DND-41 (cell line): Measurements from ENCODE around the gene FAM168B.

ENCODE experiments used
- ATAC-seq: fragments of 200-7000 bp; cut with Tn5 transposase; 3 replicates; pipeline ENCODE4 v1.9.1; 2021; ENCODE audit warnings: low read depth; ENCODE audit not compliant: insufficient read depth
- DNase-seq: peaks from one replicate; pipeline ENCODE4 v3.0.0-alpha.2; 2020
- H2AFZ ChIP-seq: 2 replicates; pipeline ENCODE4 v1.6.0; 2012; ENCODE audit warnings: low read depth, low read length
- H3K27ac ChIP-seq: 2 replicates; pipeline ENCODE4 v1.5.1; 2012; ENCODE audit warnings: low read length, inconsistent platforms
- H3K27me3 ChIP-seq: fragments of 200-600 bp; sonication (generic); 2 replicates; pipeline ENCODE4 v1.6.0; 2012; ENCODE audit warnings: low read length, mild to moderate bottlenecking, inconsistent platforms; ENCODE audit not compliant: insufficient read depth, poor library complexity
- H3K36me3 ChIP-seq: 2 replicates; pipeline ENCODE4 v1.5.1; 2012; ENCODE audit warnings: low read length, inconsistent platforms; ENCODE audit not compliant: insufficient read depth
- H3K4me1 ChIP-seq: 2 replicates; pipeline ENCODE4 v1.5.1; 2012; ENCODE audit warnings: mild to moderate bottlenecking, low read length; ENCODE audit not compliant: insufficient read depth
- H3K4me2 ChIP-seq: 2 replicates; pipeline ENCODE4 v1.6.0; 2012; ENCODE audit warnings: mild to moderate bottlenecking, moderate library complexity, low read length, inconsistent platforms; ENCODE audit not compliant: insufficient read depth
- H3K4me3 ChIP-seq, 2 experiments: fragments of 200-600 bp in 1 of 2; shearing (Covaris generic) in 1 of 2; 2 replicates each; pipeline ENCODE4 v1.5.1; 2012 to 2016; ENCODE audit warnings: inconsistent platforms in 2 of 2, low read length in 2 of 2, mild to moderate bottlenecking in 2 of 2, low read depth in 1 of 2, moderate library complexity in 1 of 2
- H3K79me2 ChIP-seq: 2 replicates; pipeline ENCODE4 v1.6.0; 2012; ENCODE audit warnings: low read length, inconsistent platforms; ENCODE audit not compliant: insufficient read depth
- H3K9ac ChIP-seq: 2 replicates; pipeline ENCODE4 v1.6.0; 2012; ENCODE audit warnings: low read depth, mild to moderate bottlenecking, inconsistent platforms, low read length, moderate library complexity
- H3K9me3 ChIP-seq: 2 replicates; pipeline ENCODE4 v1.5.1; 2012; ENCODE audit warnings: low read length, moderate library complexity, mild to moderate bottlenecking, inconsistent platforms; ENCODE audit not compliant: insufficient read depth, severe bottlenecking
- H4K20me1 ChIP-seq: 2 replicates; pipeline ENCODE4 v1.6.0; 2012; ENCODE audit warnings: low read length; ENCODE audit not compliant: insufficient read depth
- CTCF ChIP-seq: IDR thresholded peaks from 2 replicates; pipeline ENCODE4 v1.5.1; 2012; ENCODE audit warnings: borderline replicate concordance, low read length, moderate library complexity, mild to moderate bottlenecking; ENCODE audit not compliant: poor library complexity, severe bottlenecking; ENCODE audit errors: extremely low read depth
- EZH2 ChIP-seq: IDR thresholded peaks from 3 replicates; pipeline ENCODE4 v1.6.1; 2012; ENCODE audit warnings: borderline replicate concordance, low read depth, mild to moderate bottlenecking, moderate library complexity, low read length, inconsistent platforms; ENCODE audit not compliant: severe bottlenecking

Gene FAM168B

DNA sequence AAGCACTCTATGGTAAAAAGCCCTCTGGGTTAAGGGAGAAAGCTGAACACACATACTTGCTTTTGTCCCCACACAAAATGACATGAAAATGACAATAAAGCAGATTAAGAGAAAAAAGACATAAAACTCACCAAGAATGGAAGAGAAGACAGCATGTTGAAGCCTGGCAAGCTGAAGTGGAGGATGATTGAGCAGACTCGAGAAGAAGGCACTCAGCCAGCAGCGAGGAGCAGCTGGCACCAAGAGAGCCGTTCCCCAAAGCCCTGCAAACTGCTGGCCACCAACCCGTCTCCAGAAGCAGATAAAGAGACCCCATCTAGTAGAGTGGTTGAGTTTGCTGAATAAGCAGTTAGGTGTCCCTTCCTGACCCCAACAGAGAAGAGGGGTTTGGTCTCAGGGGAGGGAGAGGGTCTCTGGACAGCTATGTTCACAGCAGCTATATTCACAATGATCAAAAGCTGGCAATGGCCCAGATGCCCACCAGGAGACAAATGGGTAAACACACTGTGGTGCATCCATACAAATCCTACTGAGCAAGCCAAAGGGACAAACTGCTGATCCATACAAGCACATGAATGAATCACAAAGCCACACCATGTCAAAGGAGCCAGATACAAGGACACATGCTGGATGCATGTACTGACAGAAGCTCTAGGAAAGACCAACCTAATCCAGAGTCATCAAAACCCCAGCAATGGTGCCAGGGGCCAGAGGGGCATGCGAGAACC is 36.9 kb downstream of the FAM168B start:
- Histone ChIP-seq H3K4me3 (no peak overlapping the region), H3K9me3 (no peaks in the 10 kb centered on the region), H3K4me1 (no peaks in the 10 kb centered on the region), H3K9ac (no peak overlapping the region), H4K20me1 (peaks cover 68% of the 10 kb centered on the region), H3K36me3 (peaks cover 93% of the 10 kb centered on the region), H3K27me3 (no peaks in the 10 kb centered on the region), H3K4me2 (no peak overlapping the region), H3K27ac (no peak overlapping the region), H2AFZ (no peak overlapping the region), H3K79me2 (peaks cover 77% of the 10 kb centered on the region)
- ATAC-seq: no peak
- no peak for DNase-seq
- TF ChIP-seq CTCF (no peak), EZH2 (no peak)

GRCh38 chr2:131055169-131056065 is 37.8 kb downstream of the FAM168B start:
- no peak for TF ChIP-seq EZH2
- no peak for TF ChIP-seq CTCF
- H3K4me3 ChIP-seq: no peak overlapping the region
- H3K79me2 ChIP-seq: peaks cover 70% of the 10 kb centered on the region
- H3K9me3 ChIP-seq: no peaks in the 10 kb centered on the region
- no peak overlapping the region for H2AFZ ChIP-seq
- no peak overlapping the region for H3K4me2 ChIP-seq
- H3K36me3 ChIP-seq: peaks cover 96% of the 10 kb centered on the region
- no peak for ATAC-seq
- H3K4me1 ChIP-seq: no peaks in the 10 kb centered on the region
- H3K9ac ChIP-seq: no peak overlapping the region
- H3K27me3 ChIP-seq: no peaks in the 10 kb centered on the region
- no peak for DNase-seq
- H4K20me1 ChIP-seq: peaks cover 67% of the 10 kb centered on the region
- H3K27ac ChIP-seq: no peak overlapping the region

GRCh38 chr2:131054488-131054887 is 38.8 kb downstream of the FAM168B start:
- H3K27ac ChIP-seq: no peak overlapping the region
- H3K9ac ChIP-seq: no peak overlapping the region
- no peaks in the 10 kb centered on the region for H3K9me3 ChIP-seq
- H3K27me3 ChIP-seq: no peaks in the 10 kb centered on the region
- peaks cover 66% of the 10 kb centered on the region for H4K20me1 ChIP-seq
- DNase-seq (no peak), ATAC-seq (no peak)
- no peak overlapping the region for H2AFZ ChIP-seq
- TF ChIP-seq EZH2 (no peak), CTCF (no peak)
- H3K36me3 ChIP-seq: peaks cover 96% of the 10 kb centered on the region
- no peaks in the 10 kb centered on the region for H3K4me1 ChIP-seq
- peaks cover 61% of the 10 kb centered on the region for H3K79me2 ChIP-seq
- no peak overlapping the region for H3K4me2 ChIP-seq
- no peak overlapping the region for H3K4me3 ChIP-seq
